Right kidney (tissue), 1 donor: ENCODE data around the gene ERBB4.

Experiments
- DNase-seq: peaks from one replicate; pipeline ENCODE4 v3.0.0-alpha.2; 2016

Gene ERBB4

GRCh38 chr2:212364112-212364985 is 174.3 kb downstream of the ERBB4 start:
- DNase-seq = no peak

- DNase-seq = no peak
Measured at GRCh38 chr2:212361174-212361756, 177.3 kb downstream of the ERBB4 start.

DNA sequence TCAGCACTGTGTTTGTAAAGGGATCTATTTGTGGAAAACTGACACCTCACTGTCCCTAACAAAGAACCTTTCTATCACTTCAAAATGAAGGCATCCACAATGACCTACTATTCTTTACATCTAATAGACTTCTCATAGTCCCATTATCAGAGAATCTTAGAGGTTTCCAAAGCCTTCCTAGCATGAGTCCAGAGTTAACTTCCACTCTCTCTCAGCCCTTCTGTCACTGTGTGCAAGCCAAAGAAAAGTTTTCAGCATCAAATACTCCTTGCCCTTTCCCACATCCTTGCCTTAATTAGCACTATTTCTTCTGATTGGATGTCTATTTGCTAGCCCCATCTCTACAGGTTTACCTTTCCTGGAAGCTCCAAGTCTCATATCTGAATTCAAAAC is 178.5 kb downstream of the ERBB4 start:
- no peak for DNase-seq

DNA sequence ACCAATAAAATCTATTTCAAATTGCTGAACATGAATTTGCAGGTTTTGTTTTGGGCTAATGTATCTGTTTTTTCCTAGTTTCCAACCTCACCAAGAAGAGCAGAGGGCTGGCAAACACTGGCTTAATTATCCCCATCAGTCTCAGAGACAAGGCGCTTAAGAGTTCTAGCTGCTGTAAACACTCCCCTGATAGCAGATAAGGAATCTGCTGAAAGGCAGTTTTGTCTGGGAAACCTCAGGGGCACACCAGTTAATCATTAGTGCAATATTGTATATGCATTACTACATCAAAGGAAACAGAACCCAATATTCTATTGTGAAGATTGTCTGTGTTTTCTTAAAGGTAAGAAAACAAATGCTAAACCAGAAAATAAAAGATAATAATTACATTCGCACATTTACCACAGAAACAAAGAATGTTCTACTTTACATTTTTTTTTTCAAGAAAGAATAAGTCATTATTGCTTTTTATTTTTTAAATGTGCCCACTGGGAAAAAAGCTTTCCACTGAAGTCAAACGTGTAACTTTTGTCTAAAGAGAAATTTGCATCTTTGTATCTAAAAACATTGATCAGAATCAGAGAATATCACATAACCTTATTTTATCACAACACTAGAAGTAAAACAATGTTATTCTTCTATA is 179.1 kb downstream of the ERBB4 start:
- no peak for DNase-seq

GRCh38 chr2:212357606-212358005 is 181.0 kb downstream of the ERBB4 start:
- peak; percentile 17 for DNase-seq

- DNase-seq = no peak
Measured at GRCh38 chr2:212354382-212354781, 184.2 kb downstream of the ERBB4 start.

GRCh38 chr2:212348501-212348900 is 190.1 kb downstream of the ERBB4 start:
- DNase-seq = no peak

- DNase-seq = no peak
Measured at GRCh38 chr2:212346865-212347264, 191.7 kb downstream of the ERBB4 start.

GRCh38 chr2:212345966-212346365 is 192.6 kb downstream of the ERBB4 start:
- DNase-seq = no peak

GRCh38 chr2:212344131-212344530 is 194.5 kb downstream of the ERBB4 start:
- no peak for DNase-seq

GRCh38 chr2:212343167-212343566 is 195.4 kb downstream of the ERBB4 start:
- DNase-seq = no peak

DNA sequence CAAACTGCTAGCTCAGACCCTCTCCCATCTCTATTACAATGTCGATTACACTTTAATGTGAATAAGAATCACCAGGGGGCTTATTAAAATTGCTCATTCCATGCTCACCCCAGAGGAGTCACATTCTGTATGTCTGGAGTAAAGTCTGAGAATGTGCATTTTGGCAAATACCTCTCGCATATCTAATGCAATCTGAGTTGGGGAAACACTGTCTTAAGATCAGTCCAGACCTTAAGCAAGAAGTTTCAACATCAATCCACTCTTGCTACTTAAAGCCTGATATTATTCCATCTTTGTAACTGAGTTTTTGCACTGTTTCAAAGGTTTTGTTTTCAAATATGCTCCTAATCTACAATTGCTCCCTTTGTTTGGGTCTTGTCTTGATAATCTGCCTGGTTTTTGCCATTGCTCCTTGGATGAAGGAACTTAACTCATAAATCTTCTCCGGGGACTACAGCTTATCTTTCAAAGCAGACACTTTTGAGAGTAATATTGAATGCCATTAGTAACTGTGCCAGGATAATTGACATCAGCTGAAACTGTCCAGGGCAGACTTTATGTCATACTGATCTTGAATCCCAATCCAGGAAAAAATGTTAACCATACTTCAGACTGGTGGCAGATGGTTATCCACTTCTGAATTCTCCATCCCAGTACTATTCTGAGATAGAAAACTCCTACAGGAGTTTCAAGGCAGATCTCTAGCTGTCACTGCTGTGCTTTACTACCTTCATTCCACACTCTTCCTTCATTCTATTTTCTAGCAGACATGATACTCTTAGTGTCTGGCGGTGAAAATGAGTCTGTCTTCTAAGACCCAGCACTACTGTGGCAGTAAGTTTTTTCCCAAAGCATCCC is 200.9 kb downstream of the ERBB4 start:
- no peak for DNase-seq

GRCh38 chr2:212337036-212337435 is 201.6 kb downstream of the ERBB4 start:
- DNase-seq = no peak

DNA sequence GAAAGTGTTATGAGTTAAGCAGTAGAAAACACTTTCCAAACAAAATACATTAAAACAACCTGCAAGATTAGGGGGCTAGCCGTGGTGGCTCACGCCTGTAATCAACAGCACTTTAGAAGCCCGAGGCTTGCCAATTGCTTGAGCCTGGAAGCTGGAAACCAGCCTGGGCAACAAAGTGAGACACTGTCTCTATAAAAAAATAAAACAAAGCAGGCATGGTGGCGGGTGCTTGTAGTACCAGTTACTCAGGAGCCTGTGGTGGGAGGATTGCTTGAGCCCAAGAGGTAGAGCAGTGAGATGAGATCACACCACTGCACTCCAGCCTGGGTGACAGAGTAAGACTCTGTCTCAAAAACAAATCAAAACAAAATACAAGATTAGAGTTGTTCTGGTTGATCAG is 208.3 kb downstream of the ERBB4 start:
- no peak for DNase-seq

DNA sequence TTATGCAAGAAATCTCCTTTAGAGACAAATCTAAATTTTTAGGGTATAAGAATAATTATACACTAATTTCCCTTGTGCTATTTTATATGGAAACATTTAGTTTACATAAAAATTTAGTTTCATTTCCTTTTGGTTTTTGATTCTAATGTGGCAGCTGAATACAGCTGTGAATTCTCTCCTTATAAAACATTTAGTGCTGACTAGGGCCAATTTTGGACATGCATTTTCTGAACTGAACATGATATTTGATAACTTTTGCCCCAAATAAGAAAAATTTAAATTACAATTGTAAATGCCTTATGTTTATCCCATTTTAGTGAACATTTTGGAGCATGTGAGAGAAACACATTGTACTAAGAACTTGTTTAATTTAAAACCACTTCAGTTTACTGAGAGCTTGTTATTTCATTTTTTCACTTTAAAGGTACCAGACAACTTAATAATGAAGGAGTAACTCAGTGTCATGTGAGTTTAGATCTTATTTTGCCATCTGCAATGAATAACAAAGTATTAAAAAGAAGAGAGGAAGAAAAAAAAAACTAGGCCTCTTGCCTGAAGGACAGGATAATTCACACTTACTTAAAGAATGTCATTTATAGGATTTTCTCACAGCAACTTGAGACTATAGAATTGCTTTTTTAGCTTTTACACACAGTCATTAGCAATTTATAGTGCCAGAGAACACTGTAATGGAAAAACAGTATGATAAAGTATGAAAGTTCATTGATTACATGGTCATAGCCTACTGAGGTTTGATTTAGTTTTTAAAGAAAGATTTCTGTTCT is 209.7 kb downstream of the ERBB4 start:
- DNase-seq = no peak

DNA sequence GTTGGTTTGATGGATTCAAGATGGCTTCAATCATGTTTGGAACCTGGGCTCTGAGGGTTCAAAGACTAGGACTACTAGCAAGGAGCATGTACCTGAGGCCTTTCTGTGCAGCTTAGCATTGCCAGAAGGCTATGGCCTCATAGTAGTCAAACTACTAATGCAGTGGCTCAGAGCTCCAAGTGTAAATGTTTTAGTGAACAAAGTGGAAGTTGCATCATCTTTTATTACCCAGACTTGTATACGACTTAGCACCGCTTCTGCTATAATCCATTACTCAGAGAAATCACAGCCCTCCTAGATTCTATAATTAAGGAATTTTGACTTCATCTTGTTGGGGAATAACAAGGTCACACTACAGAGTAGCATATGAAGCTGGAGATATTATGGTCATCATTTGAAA is 210.5 kb downstream of the ERBB4 start:
- DNase-seq = no peak

- no peak for DNase-seq
Measured at GRCh38 chr2:212327171-212327809, 211.3 kb downstream of the ERBB4 start.

DNA sequence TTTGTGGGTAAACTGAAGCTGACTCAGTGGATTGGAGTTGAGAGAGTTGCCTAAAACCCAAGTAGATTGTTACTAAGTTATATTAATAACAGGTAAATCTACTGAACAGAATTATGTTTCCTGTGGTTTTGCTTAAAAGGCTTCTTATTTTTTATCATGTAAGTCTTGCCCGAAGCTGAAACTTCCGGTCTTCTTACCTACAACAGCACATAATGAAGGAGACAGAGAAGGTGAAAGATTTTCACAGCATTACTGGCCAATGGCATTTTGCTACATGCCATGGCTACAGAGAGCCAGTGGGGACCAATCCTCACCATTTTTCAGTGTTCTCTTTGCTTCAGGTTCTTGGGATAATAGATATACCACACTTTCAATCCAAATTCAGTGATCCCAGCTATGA is 220.0 kb downstream of the ERBB4 start:
- DNase-seq = no peak

- DNase-seq = no peak
Measured at GRCh38 chr2:212314680-212315079, 223.9 kb downstream of the ERBB4 start.

- DNase-seq = no peak
Measured at GRCh38 chr2:212311807-212312404, 226.7 kb downstream of the ERBB4 start.

- DNase-seq = no peak
Measured at GRCh38 chr2:212299943-212300342, 238.7 kb downstream of the ERBB4 start.
